GM21786 (cell line): Measurements from ENCODE around the gene HABP2.

Experiments used
- ATAC-seq: cut with Tn5 transposase; IDR thresholded peaks from one replicate; pipeline ENCODE4 v1.9.1; 2021; ENCODE audit not compliant: unreplicated experiment

HABP2 gene

DNA sequence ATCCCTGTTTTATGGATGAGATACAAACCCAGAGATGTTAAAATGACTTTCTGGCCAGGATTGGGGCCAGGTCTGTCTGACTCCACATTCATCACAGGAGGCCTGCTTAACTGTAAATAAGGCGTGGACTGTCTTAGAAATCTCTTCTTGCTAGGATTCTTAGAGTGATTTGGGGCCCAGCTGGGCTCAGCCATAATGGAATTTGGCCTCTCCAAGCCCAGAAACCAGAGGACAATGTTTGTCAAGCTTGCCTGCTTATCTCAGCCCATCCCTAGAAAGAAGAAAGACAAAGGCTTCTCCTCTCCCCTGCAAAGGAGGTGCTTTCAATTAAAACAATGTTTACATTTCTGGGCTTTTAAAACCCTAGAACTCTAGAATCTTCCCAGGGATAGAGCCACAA lies 2.9 kb downstream of the HABP2 start:
- no peak for ATAC-seq

DNA sequence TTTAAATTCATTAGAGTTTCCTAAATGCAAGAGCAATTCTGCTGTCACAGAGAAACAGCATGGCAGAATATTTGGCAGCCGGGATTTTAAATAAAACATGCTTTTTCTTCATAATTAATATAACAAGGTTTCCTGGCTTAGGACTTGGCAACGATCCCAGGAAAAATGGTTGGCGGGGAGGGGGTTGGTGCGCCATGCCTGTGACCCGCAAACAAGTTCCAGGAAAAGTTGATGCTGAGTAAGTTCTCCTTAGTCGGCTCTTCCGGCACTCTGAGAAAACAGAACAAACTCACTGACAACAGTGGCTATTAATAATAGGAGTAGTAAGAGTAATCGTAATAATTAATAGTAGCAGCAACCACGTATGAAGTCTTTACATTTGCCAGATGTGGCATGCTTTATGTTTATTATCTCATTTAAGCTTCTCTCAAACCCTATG lies 4.6 kb downstream of the HABP2 start:
- no peak for ATAC-seq

DNA sequence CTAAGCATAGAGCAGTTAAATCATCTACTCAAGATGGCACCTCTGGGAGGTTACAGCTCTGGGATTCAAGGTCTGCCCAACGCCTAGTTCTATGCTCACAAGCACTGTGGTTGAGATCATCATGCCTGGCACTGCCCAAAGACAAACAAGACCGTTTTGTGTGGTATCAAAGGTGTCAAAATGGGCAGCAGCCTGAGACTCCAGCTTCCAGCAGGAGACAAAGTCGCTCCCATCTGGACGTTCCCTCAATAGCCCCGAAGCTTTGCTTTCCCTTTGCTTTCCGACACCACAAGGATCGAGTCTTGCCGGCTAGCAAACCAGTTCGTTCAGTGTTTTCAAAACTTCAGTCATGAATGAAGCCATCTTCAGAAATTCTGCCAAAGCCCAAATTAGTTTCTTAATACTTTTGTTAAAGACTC lies 5.1 kb downstream of the HABP2 start:
- no peak for ATAC-seq

DNA sequence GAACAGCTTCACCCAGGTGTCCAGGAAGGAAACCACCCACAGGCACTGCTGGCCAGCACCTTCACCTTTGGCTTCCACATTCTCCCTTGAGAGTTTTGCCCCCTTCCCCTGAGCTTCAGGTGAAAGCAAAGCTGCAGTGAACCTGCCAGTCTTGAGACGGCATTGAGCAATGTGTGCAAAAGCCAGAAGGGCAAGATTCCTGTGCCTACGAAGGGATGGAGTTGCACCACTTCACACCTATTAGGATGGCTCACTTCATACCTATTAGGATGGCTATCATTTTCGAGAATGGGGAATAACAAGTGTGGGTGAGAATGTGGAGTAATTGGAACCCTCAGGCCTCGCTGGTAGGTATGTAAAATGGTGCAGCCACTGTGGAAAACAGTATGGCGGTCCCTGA lies 7.2 kb downstream of the HABP2 start:
- no peak for ATAC-seq

DNA sequence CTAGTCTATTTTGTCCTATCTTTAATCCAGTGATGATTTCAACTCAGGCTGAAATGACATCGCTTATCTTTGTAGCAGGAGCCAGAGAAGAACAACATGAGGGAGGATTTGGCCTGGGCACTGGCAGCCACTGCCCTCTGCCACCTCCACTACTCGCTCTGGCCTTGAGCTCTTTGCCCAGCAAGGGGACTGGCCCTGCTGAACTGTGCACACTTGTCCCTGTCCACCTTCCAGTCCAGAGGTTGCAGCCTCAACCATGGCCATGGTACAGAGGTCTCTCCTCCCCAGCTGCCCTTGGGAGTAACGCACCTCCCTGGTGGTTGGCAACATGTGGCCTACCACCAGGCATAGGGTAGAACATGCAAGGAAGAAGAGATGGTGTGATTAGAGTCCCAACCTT lies 8.4 kb downstream of the HABP2 start:
- ATAC-seq = no peak

DNA sequence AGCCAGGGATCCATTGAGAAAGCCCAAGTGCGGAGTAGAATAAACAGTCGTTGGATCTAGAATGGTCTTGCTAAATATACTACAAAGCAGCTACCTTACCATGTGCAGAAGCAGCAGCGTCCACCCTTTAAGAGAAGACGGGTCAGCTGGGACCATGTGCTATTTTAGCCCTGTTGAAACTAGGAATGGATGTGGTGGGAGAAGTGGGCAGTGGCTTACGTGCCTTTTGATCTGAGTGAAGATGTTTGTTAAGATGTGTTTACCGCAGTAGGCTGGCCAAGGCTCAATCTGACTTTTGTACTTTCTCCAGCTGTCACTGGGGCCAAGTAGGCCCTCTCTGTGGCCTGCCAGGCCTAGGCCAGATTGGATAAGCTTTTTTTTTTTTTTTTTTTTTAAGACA lies 9.2 kb downstream of the HABP2 start:
- ATAC-seq = no peak

DNA sequence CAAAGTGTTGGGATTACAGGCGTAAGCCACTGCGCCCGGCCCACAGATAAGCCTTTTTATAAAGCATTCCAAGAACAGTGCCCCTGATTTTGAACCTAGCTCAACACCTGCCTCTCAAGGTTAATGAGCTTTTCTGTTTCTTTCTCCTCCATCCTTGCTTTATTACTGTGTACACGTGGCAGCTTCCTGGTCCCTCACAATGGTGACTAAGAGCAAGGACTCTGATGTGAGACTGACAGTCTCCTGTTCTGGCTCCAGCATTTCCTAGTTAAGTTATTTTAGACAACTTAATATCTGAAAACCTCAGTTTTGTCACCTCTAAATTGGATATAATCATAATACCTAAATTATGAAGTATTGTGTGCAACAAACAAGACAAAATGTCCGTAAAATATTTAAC lies 9.9 kb downstream of the HABP2 start:
- no peak for ATAC-seq

DNA sequence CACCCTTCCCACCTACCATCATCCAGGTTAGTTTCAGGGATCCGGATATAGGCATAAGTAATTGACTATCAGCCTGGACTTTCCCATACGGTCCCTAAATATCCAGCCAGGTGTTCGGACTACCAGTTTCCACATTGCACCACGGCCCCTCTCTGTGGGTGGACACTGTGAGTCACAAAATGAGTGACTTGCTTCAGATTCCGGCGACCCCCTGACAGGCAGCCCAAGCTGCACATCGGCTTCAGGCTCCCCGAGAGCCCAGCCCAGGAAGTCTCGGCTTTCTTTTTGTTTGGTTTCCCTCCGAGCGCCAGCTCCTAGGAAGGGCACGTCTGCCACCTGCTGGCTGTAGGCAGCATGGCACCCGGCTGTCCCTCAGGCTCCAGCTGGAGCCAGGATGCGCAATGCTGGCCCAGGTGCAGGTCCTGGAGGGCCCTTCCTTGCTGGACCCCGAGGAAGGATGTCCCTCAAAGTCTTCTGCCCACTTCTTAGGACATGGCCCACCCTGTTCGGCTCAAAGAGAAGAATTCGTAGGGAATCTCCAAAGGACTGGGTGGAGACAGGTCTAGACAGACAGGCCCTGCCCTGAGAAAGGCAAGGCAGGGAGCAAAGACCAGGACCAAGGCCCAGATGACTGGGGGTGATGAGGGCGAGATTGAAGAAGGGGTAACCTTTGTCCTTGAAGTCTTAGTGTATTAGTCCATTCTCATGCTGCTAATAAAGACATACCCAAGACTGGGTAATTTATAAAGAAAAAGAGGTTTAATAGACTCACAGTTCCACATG lies 10.6 kb downstream of the HABP2 start:
- peak; percentile 92 for ATAC-seq

DNA sequence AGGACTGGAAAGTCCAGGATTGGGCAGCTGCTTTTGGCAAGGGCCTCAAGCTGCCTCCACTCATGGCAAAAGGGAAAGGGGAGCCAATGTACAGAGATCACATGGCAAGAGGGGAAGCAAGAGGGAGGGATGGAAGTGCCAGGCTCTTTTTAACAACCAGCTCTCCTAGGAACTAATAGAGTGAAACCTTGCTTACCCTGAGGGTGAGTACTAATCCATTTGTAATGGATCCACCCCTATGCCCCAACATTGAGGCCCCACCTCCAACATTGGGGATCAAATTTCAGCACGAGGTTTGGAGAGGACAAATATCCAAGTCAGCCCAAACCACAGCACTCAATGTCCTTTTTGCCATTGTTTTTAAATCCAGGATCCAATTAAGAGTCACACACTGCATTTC lies 12.5 kb downstream of the HABP2 start:
- ATAC-seq = no peak

DNA sequence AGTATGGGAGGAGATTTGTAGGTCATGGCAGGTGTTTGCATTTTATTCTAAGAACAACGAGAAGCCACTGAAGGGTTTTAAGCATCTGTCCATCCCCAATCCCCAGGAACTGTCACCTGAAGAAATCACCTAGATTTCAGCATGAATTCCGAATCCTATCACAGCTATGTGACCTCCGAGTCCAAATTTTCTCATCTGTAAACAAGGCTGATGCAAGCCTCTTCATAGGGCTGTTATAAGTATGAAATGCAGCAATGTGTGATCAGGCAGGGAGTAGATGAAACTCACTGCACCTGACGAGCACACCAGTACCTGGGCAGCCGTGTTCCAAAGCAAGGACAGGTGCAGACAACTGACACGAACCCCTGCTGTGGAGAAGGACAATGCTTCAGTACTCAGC lies 14.0 kb downstream of the HABP2 start:
- ATAC-seq = no peak

DNA sequence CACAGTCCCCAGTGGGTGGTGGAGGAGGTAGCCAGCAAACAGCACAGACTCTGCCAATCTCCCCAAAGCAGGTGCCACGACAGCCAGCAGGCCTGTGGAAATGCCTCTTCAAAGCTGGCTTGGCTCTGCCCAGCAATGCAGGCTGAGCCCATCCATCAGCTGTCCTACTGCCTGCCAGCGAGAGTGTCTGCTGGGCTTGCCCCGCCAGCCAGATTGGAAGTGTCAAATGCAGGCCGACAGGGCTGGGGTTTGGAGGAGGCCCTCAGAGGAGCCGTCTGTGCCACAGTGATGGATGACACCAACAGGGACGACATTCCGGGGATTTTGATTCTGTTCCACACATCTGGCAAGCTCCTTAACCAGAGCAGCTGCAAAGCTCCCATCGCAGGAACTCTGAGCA lies 16.7 kb downstream of the HABP2 start:
- ATAC-seq = no peak

DNA sequence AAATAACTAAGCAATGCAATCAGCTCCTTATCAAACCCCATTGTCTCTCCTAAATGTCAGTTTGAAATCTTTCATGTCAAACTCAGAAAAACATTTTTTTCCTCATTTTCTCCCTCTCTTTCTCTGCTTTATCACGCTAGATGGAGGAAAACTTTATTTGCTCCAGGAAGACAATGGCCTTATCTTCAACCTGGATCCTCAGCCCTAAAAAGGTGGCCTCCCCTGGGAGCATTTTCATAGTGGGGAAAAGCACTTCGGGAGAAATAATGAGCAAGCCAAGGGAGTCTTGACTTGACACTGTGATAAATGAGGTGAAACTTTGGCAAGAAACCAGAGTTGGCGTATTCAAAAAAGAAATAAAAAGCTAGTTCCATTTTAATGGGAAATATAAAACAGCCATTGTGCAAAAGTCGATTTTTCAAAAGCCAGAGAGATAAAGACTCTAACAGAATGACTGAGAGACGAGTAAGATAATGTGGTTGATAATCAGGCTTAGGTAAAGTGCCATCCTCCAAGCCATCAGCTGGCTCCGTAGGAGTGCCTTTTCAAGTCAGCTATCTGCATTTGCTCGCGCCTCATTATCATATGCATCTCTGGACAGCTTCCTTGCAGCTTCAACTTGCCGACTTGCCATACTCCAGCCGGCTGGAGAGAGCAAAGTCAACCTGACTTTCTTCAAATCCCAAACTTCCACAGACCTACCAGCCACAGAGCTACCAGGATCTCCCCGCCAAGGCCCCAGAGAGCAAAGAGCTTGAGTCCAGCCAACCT lies 19.9 kb downstream of the HABP2 start:
- no peak for ATAC-seq

DNA sequence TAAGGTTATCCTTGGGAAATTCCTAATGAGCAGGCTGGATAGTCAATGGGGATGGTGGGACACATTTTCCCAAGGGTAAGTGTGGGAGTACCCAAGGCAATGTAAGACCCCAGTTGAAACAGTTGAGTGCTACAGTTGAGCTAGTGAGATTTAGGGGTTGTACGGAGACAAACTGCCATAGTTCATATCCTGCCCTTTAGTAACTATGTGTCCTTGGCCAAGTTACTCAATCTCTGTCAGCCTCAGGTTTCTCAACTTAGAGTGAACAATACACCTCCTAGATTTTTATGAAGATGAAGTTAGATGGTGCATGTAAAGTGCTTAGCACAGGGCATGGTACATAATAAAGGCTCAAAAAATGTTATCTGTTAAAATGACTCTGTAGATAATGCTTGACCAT lies 20.5 kb downstream of the HABP2 start:
- ATAC-seq = no peak

DNA sequence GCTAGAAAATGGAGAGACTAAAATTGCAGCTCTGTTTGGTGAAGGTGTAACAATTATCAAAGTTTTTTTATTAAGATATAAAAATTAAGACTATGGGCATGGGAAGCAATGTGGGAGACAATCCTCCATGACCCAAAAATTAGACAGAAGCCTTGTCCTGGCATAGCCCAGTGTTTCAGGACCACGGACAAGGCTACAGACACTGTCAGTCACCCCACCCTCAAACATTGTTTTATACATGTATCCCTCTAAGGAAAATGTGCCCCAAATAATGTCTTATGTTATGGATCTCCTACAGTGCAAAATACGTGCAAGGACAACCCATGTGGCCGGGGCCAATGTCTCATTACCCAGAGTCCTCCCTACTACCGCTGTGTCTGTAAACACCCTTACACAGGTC lies 24.0 kb downstream of the HABP2 start:
- ATAC-seq = no peak

DNA sequence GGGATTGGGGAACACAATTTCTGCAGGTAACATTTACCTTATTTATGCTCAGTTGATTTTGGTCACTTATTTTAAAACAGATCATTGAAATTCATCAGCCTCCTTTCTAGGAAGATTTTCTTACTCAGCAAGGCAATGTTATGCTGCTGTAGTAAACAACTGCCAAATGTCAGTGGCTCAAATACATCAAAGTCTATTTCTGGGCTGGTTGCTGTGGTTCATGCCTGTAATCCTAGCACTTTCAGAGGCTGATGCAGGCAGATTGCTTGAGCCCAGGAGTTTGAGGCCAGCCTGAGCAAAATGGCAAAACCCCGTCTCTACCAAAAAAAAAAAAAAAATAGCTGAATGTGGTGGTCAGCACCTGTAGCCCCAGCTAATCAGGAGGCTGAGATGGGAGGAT lies 25.9 kb downstream of the HABP2 start:
- no peak for ATAC-seq

DNA sequence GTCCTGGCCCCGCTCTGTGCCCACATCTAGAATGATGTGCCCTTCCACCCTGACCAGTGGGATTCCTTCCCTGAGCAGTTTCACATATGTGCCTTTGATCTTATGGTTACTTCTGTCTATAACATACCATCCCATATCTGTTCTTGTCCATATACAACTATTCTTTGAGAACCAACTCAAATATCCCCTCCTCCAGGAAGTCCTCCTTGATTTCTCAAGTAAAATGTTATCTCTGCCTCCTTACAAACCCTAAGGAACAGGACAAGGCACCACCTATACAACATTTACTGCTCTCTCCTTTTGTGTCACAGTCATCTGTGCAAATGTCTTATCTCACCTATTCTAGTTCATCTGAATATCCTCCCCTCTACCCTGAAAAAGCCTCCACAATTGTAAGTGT lies 28.2 kb downstream of the HABP2 start:
- ATAC-seq = no peak

DNA sequence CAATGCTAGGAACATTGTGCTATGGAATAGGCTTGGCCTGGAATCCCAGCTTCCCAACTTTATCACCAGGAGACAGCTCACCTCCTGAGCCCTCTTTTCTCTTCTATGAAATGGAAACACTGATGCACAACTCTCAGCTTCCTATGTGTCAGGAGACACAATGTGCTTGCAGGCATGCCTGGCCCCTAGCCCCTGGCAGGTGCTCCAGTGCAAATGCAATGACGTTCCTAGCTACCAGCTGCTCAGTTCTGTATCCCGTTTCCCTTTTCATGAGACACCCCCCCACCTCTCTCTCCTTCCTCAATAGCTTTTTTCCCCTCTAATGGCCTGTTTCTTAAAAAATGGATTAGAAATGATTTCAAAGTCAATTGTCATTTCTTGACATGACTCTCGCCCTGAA lies 30.7 kb downstream of the HABP2 start:
- no peak for ATAC-seq

DNA sequence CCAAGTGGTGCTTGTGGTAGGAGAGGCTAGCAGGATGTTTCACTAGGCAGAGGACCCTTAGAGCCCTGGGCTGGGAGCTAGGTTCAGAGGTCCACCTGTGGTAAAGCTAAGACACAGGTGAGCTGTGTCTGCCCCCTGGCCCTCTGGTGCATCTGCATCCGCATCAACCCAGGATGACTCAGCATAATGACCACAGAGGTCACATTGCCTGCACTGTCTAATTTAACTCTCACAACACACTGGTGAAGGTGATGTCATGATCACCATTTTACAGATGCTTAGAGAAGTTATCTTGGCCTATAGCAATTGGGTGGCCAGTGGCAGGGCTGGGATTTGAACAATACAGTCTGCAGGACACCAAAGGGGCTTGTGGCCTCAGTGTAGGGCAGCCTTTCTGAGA lies 33.1 kb downstream of the HABP2 start:
- no peak for ATAC-seq

DNA sequence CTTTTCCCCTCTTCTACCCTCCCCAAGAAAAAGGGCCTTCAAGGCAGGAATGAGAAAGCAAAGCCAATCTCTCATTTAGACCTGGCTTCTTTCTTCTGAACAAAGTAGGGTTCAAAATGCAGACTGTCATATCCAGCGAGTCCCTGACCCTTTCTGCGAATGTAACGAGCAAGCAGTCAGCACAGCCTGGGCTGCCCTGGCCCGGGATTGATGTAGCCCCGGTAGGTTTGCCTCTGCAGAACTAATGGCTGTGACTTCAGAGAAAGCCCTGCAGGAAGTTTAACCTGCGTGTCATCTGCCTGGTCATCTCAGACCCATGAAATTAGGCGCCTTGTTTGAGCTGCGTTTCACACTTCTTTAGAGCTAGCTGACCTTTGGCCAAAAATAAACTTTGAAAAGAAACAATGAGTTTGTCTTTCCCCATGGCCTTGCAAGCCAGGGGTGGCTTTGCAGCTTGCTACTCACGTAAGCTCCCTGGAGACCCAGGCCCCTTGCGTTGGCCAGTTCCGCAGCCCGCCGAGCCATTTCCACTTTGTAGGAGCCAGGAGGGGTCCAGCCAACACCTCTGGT lies 36.4 kb downstream of the HABP2 start:
- ATAC-seq = no peak

DNA sequence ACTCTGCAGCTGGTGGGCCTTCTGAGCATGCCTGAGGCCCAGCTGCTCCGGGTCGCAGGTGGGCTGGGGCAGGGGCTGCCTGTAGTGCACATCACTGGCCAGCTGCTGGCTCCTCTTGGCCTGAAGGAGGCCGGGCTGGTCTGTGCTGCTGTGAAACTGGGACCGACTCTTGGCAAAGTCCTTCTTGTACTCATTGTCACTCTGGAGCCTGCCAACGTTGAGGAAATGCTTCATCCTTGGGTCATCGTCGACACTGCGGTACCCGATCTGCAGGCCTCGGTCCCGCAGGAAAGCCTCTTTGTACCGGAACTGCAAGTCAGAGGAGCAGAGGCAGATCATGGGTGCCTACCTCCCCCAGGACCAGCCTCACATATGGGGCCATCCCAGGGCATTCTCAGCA lies 37.7 kb downstream of the HABP2 start:
- no peak for ATAC-seq

DNA sequence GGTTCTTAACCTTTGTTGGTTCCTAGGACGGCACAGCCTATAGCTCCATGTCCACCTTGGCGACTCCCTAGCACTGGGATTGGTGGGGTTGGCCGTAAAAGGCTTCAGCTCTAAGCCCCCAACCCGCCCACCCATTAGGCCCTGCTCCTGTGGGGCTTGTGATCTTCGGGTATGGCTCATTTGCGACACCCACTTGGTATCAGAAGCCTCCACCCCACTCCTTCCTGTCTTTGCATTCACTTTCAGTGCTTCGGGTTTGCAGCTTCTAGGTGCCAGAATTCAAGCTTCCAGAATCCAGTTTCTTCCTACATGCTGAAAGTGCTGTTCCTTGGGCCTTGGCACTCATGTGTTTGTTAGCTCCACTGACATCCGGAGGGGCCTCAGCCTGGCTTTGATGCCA lies 39.5 kb downstream of the HABP2 start:
- no peak for ATAC-seq

DNA sequence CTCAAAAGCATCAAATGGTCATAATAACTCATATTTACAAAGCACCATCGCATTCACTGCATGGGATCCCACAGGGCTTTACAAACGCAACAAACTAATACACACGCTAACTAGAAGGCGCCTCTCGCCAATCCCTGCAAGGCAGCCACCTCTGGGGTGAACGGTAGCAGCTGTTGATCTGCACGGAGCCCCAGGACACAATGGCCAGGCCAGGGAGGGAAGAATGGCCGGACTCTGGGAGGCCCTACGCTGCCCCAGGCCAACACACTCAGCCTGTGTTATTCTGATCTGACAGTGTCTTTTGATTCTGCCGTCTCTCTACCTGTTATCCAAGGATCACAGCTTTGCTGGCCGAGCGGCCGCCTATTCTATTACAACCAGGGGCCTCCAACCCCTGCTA lies 41.8 kb downstream of the HABP2 start:
- no peak for ATAC-seq
